ENCODE results near the gene ABAT. TPM values are rescaled to one million over a fixed set of nuclear protein-coding genes. Genes with fewer than 3 reads are reported as not detected.

The ABAT gene
- total RNA-seq, 2 donors from 2014 or later: 27.0 to 40.2 TPM

DNA sequence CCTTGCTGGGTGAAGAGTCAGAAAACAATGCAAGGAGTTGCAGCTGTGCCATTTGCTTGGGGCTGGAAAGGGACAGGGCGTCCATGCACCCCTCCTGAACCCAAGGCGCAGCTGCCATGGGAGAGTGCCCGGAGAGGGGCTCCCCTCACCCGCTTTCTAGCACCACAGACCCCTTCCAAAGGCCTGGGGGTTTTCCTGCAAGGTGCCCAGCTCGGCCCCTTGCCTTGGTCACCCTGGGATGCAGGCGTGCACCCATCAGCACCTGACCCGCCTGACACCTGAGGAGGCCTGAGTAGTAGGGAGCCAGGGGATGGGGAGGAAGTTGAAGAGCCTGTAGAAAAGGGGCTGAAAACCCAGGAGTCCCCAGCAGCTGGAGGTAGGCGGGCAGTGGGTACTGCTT is 92.8 kb downstream of the ABAT start:
- intact Hi-C loops (cut with DNase I): loop anchor here (5.0 kb wide), 1 partner anchor 50 kb away; no protein-coding TSS in a partner anchor
- ATAC-seq: no peak
- Histone ChIP-seq H3K4me3 (no peak overlapping the region), H3K27me3 (no peaks in the 10 kb centered on the region), H3K27ac (no peak overlapping the region), H3K9me3 (no peaks in the 10 kb centered on the region), H3K36me3 (replicated peaks in 1 of 2; ENCODE audit: insufficient read depth in 1 of 2, low read depth in 2 of 2) (peaks cover 8 to 14% of the 10 kb centered on the region in 2 donors), H3K4me1 (no peaks in the 10 kb centered on the region)
- no peak for DNase-seq
- WGBS, 2 donors: 97 to 98% methylated on average over 4 to 6 of the region's 8 CpGs
- no peak for TF ChIP-seq POLR2A (IDR thresholded peaks at IDR 0.05)
- TF ChIP-seq, protein P1, sequence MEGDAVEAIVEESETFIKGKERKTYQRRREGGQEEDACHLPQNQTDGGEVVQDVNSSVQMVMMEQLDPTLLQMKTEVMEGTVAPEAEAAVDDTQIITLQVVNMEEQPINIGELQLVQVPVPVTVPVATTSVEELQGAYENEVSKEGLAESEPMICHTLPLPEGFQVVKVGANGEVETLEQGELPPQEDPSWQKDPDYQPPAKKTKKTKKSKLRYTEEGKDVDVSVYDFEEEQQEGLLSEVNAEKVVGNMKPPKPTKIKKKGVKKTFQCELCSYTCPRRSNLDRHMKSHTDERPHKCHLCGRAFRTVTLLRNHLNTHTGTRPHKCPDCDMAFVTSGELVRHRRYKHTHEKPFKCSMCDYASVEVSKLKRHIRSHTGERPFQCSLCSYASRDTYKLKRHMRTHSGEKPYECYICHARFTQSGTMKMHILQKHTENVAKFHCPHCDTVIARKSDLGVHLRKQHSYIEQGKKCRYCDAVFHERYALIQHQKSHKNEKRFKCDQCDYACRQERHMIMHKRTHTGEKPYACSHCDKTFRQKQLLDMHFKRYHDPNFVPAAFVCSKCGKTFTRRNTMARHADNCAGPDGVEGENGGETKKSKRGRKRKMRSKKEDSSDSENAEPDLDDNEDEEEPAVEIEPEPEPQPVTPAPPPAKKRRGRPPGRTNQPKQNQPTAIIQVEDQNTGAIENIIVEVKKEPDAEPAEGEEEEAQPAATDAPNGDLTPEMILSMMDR (IDR thresholded peaks at IDR 0.05): no peak

DNA sequence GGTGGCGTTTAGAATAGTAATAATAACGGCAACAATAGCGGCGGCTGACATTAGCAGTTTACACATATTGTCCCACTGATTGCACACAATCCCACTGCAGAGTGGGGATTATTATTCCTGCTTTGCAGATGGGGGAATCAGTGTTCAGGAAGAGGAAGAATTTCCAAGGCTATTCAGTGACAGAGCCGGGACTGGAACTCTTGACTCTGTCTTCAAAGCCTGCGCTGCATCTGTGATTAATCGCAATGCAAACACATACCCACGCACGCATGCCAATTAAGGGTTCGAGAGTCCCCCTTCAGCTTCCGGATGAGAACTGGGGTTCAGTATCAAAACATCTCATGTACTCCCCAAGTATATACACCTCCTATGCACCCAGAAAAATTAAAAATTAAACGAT is 93.9 kb downstream of the ABAT start:
- no peaks in the 10 kb centered on the region for H3K27me3 ChIP-seq
- no peak for ATAC-seq
- H3K4me3 ChIP-seq: no peak overlapping the region
- no peak overlapping the region for H3K27ac ChIP-seq
- TF ChIP-seq, protein P1 (IDR thresholded peaks at IDR 0.05): no peak
- no peak for TF ChIP-seq POLR2A (IDR thresholded peaks at IDR 0.05)
- intact Hi-C loops (cut with DNase I): loop anchor here (5.0 kb wide), 1 partner anchor 49 kb away; no protein-coding TSS in a partner anchor
- no peak for DNase-seq
- peaks cover 8 to 14% of the 10 kb centered on the region in 2 donors for H3K36me3 ChIP-seq (replicated peaks in 1 of 2; ENCODE audit: insufficient read depth in 1 of 2, low read depth in 2 of 2)
- H3K4me1 ChIP-seq: peaks cover 2% of the 10 kb centered on the region
- 86 to 90% methylated on average over 11 to 12 of the region's 12 CpGs for WGBS, 2 donors
- no peaks in the 10 kb centered on the region for H3K9me3 ChIP-seq

DNA sequence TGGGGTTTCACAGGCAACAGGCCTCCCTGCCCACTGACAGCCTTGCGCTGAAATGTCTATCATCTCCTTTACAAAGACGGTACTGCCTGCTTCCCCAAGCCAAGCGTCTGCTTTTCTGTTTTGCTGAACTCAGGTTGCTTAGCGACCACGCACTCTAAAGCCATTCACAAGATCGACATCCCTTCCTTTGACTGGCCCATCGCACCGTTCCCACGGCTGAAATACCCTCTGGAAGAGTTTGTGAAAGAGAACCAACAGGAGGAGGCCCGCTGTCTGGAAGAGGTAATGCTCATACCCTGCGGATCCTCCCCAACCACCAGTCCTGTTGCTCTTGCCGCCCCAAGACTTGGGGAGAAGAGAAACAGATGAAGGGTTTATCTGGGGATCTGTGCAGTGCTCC is 94.3 kb downstream of the ABAT start:
- Histone ChIP-seq H3K4me1 (peaks cover 6% of the 10 kb centered on the region), H3K9me3 (no peaks in the 10 kb centered on the region), H3K36me3 (replicated peaks in 1 of 2; ENCODE audit: insufficient read depth in 1 of 2, low read depth in 2 of 2) (peaks cover 8 to 14% of the 10 kb centered on the region in 2 donors), H3K27ac (no peak overlapping the region), H3K27me3 (no peaks in the 10 kb centered on the region), H3K4me3 (no peak overlapping the region)
- 81 to 87% methylated on average over 10 to 12 of the region's 12 CpGs for WGBS, 2 donors
- intact Hi-C loops (cut with DNase I): loop anchor here (5.0 kb wide), 1 partner anchor 49 kb away; no protein-coding TSS in a partner anchor
- ATAC-seq (no peak), DNase-seq (no peak)
- TF ChIP-seq POLR2A (IDR thresholded peaks at IDR 0.05): no peak
- TF ChIP-seq, protein P1 (IDR thresholded peaks at IDR 0.05): no peak

DNA sequence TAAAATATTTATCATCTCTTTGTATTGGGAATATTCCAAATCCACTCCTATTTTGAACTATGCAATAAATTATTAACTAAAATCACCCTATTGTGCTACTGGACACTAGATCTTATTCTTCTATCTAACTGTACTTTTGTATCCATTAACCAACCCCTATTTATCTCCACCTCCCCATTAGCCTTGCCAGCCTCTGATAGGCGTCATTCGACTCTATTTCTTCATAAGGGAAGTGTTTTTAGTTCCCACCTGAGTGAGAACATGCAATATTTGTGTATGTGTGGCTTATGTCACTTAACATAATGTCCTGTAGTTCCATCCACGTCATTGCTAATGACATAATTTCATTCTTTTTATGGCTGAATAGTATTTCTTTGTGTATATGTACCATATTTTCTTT is 99.1 kb downstream of the ABAT start:
- 15 to 23% methylated on average over 3 of the region's 3 CpGs for WGBS, 2 donors
- TF ChIP-seq POLR2A (IDR thresholded peaks at IDR 0.05): no peak
- TF ChIP-seq, protein P1 (IDR thresholded peaks at IDR 0.05): no peak
- intact Hi-C loops (cut with DNase I): no loop called here

DNA sequence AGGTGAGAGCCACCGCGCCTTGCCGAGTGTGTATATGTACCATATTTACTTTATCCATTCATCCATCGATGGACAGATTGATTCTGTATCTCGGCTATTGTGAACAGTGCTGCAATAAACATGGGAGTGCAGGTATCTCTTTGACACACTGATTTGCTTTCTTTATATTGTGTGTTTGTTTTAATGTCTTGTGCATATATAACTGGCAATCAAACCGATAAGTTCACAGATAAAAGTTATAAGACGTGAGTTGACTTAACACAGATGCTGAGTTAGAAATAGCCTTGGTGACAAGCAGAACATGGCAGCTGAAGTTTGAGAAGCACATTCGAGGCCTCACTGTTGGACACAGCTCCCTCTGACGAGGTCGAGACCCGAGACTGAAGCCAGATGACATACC is 99.8 kb downstream of the ABAT start:
- H3K9me3 ChIP-seq: no peaks in the 10 kb centered on the region
- H3K36me3 ChIP-seq (replicated peaks in 1 of 2; ENCODE audit: insufficient read depth in 1 of 2, low read depth in 2 of 2): peaks cover 8 to 11% of the 10 kb centered on the region in 2 donors
- ATAC-seq (no peak), DNase-seq (no peak)
- H3K4me3 ChIP-seq: no peak overlapping the region
- intact Hi-C loops (cut with DNase I): no loop called here
- peaks cover 9% of the 10 kb centered on the region for H3K4me1 ChIP-seq
- WGBS, 2 donors: 47 to 65% methylated on average over 11 of the region's 11 CpGs
- TF ChIP-seq, protein P1 (IDR thresholded peaks at IDR 0.05): no peak
- TF ChIP-seq POLR2A (IDR thresholded peaks at IDR 0.05): no peak
- peak overlapping the region in 2 of 4 donors; percentile 15 to 43 for H3K27ac ChIP-seq
- no peaks in the 10 kb centered on the region for H3K27me3 ChIP-seq

More for the DNA sequence above, 99.1 kb downstream of the ABAT start:
- Histone ChIP-seq H3K4me3 (no peak overlapping the region), H3K9me3 (no peaks in the 10 kb centered on the region), H3K36me3 (replicated peaks in 1 of 2; ENCODE audit: insufficient read depth in 1 of 2, low read depth in 2 of 2) (peaks cover 9 to 15% of the 10 kb centered on the region in 2 donors), H3K4me1 (peaks cover 9% of the 10 kb centered on the region), H3K27me3 (no peaks in the 10 kb centered on the region), H3K27ac (peak overlapping the region in 3 of 4 donors; percentile 7 to 43 (median 15))
- DNase-seq: peak in 2 of 4 donors; percentile 22 to 24
- ATAC-seq: peak; percentile 68
